Measurements from ENCODE around the gene CLDN4. TPM values are rescaled to one million over a fixed set of nuclear protein-coding genes. Genes with fewer than 3 reads are reported as not detected.

Gene CLDN4
- total RNA-seq, 1 experiment from 2014 or later = 32.0 TPM

GRCh38 chr7:73860859-73861258, 30.1 kb downstream of the CLDN4 start, which contains the start of gene TMEM270 (continued):
- TF ChIP-seq, protein P1, sequence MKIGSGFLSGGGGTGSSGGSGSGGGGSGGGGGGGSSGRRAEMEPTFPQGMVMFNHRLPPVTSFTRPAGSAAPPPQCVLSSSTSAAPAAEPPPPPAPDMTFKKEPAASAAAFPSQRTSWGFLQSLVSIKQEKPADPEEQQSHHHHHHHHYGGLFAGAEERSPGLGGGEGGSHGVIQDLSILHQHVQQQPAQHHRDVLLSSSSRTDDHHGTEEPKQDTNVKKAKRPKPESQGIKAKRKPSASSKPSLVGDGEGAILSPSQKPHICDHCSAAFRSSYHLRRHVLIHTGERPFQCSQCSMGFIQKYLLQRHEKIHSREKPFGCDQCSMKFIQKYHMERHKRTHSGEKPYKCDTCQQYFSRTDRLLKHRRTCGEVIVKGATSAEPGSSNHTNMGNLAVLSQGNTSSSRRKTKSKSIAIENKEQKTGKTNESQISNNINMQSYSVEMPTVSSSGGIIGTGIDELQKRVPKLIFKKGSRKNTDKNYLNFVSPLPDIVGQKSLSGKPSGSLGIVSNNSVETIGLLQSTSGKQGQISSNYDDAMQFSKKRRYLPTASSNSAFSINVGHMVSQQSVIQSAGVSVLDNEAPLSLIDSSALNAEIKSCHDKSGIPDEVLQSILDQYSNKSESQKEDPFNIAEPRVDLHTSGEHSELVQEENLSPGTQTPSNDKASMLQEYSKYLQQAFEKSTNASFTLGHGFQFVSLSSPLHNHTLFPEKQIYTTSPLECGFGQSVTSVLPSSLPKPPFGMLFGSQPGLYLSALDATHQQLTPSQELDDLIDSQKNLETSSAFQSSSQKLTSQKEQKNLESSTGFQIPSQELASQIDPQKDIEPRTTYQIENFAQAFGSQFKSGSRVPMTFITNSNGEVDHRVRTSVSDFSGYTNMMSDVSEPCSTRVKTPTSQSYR (CRISPR knock-in tag; IDR thresholded peaks at IDR 0.05) = no peak
- TF ChIP-seq CREB1 (CRISPR knock-in tag; IDR thresholded peaks at IDR 0.05) (no peak), ZBTB21 (CRISPR knock-in tag; IDR thresholded peaks at IDR 0.05; ENCODE audit: borderline replicate concordance) (no peak), GABPB1 (CRISPR knock-in tag; IDR thresholded peaks at IDR 0.05) (no peak), ZNF121 (CRISPR knock-in tag; IDR thresholded peaks at IDR 0.05) (no peak), FOXJ3 (CRISPR knock-in tag; IDR thresholded peaks at IDR 0.05; ENCODE audit: borderline replicate concordance) (no peak), NR1H2 (CRISPR knock-in tag; IDR thresholded peaks at IDR 0.05) (no peak), ZNF219 (CRISPR knock-in tag; IDR thresholded peaks at IDR 0.05; ENCODE audit: borderline replicate concordance) (no peak)

DNA sequence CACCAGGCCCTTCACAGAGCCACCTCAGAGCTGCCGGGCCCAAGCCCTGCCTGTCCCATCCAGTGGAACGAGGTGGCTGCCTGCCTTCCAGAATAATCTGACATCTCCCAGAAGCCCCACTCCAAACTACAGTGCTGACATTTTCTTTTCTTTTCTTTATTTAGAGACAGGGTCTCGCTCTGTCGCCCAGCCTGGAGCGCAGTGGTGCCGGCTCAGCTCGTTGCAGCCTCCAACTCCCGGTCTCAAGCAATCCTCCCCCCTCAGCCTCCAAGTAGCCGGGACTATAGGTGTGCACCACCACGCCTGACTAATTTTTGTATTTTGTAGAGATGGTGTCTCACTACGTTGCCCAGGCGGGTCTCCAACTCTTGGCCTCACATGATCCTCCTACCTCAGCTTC, 30.5 kb downstream of the CLDN4 start:
- no peak overlapping the region for H3K27ac Mint-ChIP-seq
- no peak overlapping the region for H3K4me3 Mint-ChIP-seq
- no peak for TF ChIP-seq FOXJ3 (CRISPR knock-in tag; IDR thresholded peaks at IDR 0.05; ENCODE audit: borderline replicate concordance)
- TF ChIP-seq JAZF1 (CRISPR knock-in tag; IDR thresholded peaks at IDR 0.05) = no peak
- no peak for TF ChIP-seq ETV6 (CRISPR knock-in tag; IDR thresholded peaks at IDR 0.05)
- no peak for TF ChIP-seq NFATC4 (CRISPR knock-in tag; IDR thresholded peaks at IDR 0.05)
- TF ChIP-seq, protein P2, sequence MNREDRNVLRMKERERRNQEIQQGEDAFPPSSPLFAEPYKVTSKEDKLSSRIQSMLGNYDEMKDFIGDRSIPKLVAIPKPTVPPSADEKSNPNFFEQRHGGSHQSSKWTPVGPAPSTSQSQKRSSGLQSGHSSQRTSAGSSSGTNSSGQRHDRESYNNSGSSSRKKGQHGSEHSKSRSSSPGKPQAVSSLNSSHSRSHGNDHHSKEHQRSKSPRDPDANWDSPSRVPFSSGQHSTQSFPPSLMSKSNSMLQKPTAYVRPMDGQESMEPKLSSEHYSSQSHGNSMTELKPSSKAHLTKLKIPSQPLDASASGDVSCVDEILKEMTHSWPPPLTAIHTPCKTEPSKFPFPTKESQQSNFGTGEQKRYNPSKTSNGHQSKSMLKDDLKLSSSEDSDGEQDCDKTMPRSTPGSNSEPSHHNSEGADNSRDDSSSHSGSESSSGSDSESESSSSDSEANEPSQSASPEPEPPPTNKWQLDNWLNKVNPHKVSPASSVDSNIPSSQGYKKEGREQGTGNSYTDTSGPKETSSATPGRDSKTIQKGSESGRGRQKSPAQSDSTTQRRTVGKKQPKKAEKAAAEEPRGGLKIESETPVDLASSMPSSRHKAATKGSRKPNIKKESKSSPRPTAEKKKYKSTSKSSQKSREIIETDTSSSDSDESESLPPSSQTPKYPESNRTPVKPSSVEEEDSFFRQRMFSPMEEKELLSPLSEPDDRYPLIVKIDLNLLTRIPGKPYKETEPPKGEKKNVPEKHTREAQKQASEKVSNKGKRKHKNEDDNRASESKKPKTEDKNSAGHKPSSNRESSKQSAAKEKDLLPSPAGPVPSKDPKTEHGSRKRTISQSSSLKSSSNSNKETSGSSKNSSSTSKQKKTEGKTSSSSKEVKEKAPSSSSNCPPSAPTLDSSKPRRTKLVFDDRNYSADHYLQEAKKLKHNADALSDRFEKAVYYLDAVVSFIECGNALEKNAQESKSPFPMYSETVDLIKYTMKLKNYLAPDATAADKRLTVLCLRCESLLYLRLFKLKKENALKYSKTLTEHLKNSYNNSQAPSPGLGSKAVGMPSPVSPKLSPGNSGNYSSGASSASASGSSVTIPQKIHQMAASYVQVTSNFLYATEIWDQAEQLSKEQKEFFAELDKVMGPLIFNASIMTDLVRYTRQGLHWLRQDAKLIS (CRISPR knock-in tag; IDR thresholded peaks at IDR 0.05; ENCODE audit: borderline replicate concordance) = no peak
- TF ChIP-seq ATF1 (CRISPR knock-in tag; IDR thresholded peaks at IDR 0.05) = no peak
- no peak for TF ChIP-seq ARID4B (CRISPR knock-in tag; IDR thresholded peaks at IDR 0.05; ENCODE audit: borderline replicate concordance)
- TF ChIP-seq, protein P3, sequence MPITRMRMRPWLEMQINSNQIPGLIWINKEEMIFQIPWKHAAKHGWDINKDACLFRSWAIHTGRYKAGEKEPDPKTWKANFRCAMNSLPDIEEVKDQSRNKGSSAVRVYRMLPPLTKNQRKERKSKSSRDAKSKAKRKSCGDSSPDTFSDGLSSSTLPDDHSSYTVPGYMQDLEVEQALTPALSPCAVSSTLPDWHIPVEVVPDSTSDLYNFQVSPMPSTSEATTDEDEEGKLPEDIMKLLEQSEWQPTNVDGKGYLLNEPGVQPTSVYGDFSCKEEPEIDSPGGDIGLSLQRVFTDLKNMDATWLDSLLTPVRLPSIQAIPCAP (CRISPR knock-in tag; IDR thresholded peaks at IDR 0.05) = no peak
- TF ChIP-seq SMAD4 (CRISPR knock-in tag; IDR thresholded peaks at IDR 0.05) = no peak
- no peak for TF ChIP-seq NFYB (CRISPR knock-in tag; conservative IDR thresholded peaks at IDR 0.05; ENCODE audit: low read depth)
- no peak for TF ChIP-seq CDX4 (CRISPR knock-in tag; IDR thresholded peaks at IDR 0.05; ENCODE audit: borderline replicate concordance)
- TF ChIP-seq, protein P4, sequence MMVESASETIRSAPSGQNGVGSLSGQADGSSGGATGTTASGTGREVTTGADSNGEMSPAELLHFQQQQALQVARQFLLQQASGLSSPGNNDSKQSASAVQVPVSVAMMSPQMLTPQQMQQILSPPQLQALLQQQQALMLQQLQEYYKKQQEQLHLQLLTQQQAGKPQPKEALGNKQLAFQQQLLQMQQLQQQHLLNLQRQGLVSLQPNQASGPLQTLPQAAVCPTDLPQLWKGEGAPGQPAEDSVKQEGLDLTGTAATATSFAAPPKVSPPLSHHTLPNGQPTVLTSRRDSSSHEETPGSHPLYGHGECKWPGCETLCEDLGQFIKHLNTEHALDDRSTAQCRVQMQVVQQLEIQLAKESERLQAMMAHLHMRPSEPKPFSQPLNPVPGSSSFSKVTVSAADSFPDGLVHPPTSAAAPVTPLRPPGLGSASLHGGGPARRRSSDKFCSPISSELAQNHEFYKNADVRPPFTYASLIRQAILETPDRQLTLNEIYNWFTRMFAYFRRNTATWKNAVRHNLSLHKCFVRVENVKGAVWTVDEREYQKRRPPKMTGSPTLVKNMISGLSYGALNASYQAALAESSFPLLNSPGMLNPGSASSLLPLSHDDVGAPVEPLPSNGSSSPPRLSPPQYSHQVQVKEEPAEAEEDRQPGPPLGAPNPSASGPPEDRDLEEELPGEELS (CRISPR knock-in tag; IDR thresholded peaks at IDR 0.05) = no peak
- no peak for TF ChIP-seq RELA (CRISPR knock-in tag; IDR thresholded peaks at IDR 0.05; ENCODE audit: borderline replicate concordance)
- TF ChIP-seq RORB (CRISPR knock-in tag; IDR thresholded peaks at IDR 0.05) = no peak
- TF ChIP-seq SP1 (CRISPR knock-in tag; conservative IDR thresholded peaks at IDR 0.05) = no peak
- no peak for TF ChIP-seq MAX (CRISPR knock-in tag; IDR thresholded peaks at IDR 0.05)
- ChIA-PET POLR2A (no interaction called here), CTCF (interaction anchor here (0.6 to 1.1 kb wide), 3 partner anchors 51 to 166 kb away, joined by 3 read pairs; no protein-coding TSS in a partner anchor)
- peaks cover 9% of the 10 kb centered on the region; the same call in 1 of the 2 replicates for H3K27me3 Mint-ChIP-seq (ENCODE audit: low read depth)
- DNase-seq (ENCODE audit: low spot score) (no peak), ATAC-seq (no peak)
- H3K36me3 Mint-ChIP-seq = no peaks in the 10 kb centered on the region
- no peaks in the 10 kb centered on the region; the same call in 1 of the 2 replicates for H3K4me1 Mint-ChIP-seq
- peaks cover 4% of the 10 kb centered on the region; the same call in 1 of the 2 replicates for H3K9me3 Mint-ChIP-seq
